ENCODE results near the gene LGALS7.
A peak's percentile ranks its signal among the peaks of the same experiment; 100 is the strongest.

The LGALS7 gene

GRCh38 chr19:38737921-38738737 lies 35.2 kb downstream of the LGALS7 start:
- DNase-seq = no peak

- DNase-seq = no peak
These were observed 35.9 kb downstream of the LGALS7 start for GRCh38 chr19:38737281-38737865.

- peak; percentile 28 to 44 (median 34) for DNase-seq
These were observed 36.7 kb downstream of the LGALS7 start for GRCh38 chr19:38736413-38737280.

- peak in 3 of 4 experiments; percentile 20 to 32 (median 24) for DNase-seq
These were observed 37.3 kb downstream of the LGALS7 start for GRCh38 chr19:38736036-38736412.

- DNase-seq = peak in 1 of 4 experiments; percentile 25
These were observed 38.0 kb downstream of the LGALS7 start for GRCh38 chr19:38735257-38735686.

GRCh38 chr19:38734426-38735256 lies 38.7 kb downstream of the LGALS7 start:
- DNase-seq = no peak

GRCh38 chr19:38734176-38734425 lies 39.2 kb downstream of the LGALS7 start:
- DNase-seq = no peak

- no peak for DNase-seq
These were observed 39.7 kb downstream of the LGALS7 start for GRCh38 chr19:38733493-38734175.

GRCh38 chr19:38733241-38733492 lies 40.1 kb downstream of the LGALS7 start:
- no peak for DNase-seq

GRCh38 chr19:38731654-38732301 lies 41.5 kb downstream of the LGALS7 start:
- no peak for DNase-seq

- no peak for DNase-seq
These were observed 42.4 kb downstream of the LGALS7 start for GRCh38 chr19:38730731-38731589.

- no peak for DNase-seq
These were observed 42.9 kb downstream of the LGALS7 start for GRCh38 chr19:38730470-38730730.

GRCh38 chr19:38729653-38730469 lies 43.5 kb downstream of the LGALS7 start:
- peak; percentile 54 to 71 (median 62) for DNase-seq

GRCh38 chr19:38728752-38729541 lies 44.4 kb downstream of the LGALS7 start:
- DNase-seq = no peak

GRCh38 chr19:38727868-38728660 lies 45.3 kb downstream of the LGALS7 start:
- no peak for DNase-seq

GRCh38 chr19:38727306-38727867 lies 45.9 kb downstream of the LGALS7 start:
- no peak for DNase-seq

- DNase-seq = no peak
These were observed 46.5 kb downstream of the LGALS7 start for GRCh38 chr19:38726761-38727301.

GRCh38 chr19:38726284-38726673 lies 47.0 kb downstream of the LGALS7 start:
- DNase-seq = no peak
